Measurements from ENCODE around the gene TPM1.
"Not testable (repeated sequence)": the region's sequence is repeated elsewhere in the genome, so short reads cannot be mapped to it uniquely, and the experiment has no call there.

TPM1 gene

DNA sequence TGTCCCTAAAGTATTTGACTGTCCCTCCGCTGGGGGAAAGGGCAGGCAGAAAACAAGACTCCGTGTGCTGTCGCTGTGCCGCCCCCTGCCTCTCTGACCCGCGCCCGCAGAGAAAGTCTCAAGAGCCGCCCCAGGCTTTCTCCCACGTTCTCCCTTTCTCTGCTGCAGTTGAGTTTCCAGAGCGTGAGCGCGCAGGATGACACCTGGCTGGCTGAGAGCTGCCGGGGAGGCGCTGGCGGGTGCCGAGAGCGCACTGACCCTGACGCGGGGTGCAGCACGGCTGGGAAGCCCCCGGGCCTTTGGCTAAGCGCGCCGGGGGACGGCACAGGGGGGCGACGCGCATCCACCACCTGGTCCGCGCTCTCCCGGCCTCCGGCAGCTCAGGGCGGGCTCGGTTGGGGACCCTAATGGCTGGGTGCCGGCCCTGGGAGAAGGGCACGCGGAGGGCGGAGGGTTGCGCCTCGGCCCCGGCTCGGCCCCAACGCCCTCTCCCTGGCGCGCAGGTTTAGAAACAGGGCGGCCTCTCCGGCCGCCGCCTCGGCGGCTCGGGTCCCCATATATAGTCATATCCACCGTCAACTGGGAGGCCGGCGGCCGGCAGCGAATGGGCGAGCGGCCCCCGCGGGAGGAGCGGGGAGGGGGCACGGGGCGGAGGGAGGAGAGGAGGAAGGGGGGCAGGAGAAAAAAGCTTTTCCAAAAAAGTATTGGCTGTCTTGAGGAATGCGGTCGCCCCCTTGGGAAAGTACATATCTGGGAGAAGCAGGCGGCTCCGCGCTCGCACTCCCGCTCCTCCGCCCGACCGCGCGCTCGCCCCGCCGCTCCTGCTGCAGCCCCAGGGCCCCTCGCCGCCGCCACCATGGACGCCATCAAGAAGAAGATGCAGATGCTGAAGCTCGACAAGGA is at the start of gene TPM1:
TSS of gene TPM1 (plus strand) at position 774 of the 903 bp plus-strand sequence. CDS start at position 857, 83 bp downstream.
- peak; percentile 98 for DNase-seq (ENCODE audit: low read depth)

DNA sequence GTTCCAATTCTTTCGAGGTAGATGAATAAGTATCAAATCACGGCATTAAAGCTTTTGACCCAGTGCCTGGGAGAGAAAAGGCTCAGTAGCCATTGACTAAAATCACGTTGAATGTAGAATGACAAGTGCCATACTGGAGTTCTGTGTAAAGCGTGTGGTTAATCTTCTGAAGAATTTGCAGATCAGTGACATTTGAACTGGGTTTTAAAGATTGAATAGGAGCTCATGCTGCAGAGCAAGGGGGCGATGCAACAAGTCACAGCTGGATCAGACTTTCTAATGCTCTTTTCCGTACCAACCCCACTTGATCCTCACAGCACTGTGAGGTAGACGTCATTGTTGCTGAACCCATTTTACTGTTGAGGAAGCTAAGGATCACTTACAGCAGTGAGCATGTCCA is 49.5 kb upstream of the TPM1 start:
- DNase-seq (ENCODE audit: low read depth): no peak

DNA sequence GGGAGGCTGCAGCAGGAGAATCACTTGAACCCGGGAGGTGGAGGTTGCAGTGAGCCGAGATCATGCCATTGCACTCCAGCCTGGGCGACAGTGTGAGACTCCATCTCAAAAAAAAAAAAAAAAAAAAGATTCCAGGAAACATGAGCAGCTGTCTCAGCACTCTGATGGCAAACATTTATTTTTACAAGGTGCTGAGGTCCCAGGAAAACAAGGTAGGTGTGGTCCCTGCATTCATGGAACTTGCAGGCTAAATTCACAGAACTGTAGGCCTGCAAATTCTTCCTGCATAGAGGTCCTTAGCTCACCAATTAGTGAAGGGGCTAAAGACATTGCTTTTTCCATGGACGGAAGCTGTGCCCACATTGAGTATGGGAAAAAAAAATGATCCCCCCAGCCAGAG is 48.9 kb upstream of the TPM1 start:
- DNase-seq (ENCODE audit: low read depth): not testable (repeated sequence)

- no peak for DNase-seq (ENCODE audit: low read depth)
These were observed 48.1 kb upstream of the TPM1 start for GRCh38 chr15:62994439-62994838.

GRCh38 chr15:62994975-62995681 is 47.4 kb upstream of the TPM1 start:
- DNase-seq (ENCODE audit: low read depth): peak; percentile 74

DNA sequence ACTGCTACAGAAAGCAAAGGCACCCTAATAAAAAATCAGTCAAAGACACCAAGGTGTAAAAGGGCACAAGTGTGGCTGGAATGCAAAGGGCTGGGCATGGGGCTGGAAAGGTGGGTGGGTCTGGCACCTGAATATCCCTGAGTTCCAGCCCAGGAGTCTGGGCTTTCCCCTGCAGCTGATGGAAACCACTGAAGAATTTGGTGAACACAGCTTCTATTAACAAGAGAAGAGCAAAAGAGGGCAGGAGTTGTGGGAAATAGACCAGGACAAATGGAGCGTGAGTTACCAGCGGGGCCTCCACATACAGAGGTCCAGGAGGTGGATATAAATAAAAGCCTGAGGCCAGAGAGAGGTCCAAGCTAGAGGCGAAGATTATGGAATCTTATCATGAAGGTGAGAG is 45.1 kb upstream of the TPM1 start:
- no peak for DNase-seq (ENCODE audit: low read depth)

DNA sequence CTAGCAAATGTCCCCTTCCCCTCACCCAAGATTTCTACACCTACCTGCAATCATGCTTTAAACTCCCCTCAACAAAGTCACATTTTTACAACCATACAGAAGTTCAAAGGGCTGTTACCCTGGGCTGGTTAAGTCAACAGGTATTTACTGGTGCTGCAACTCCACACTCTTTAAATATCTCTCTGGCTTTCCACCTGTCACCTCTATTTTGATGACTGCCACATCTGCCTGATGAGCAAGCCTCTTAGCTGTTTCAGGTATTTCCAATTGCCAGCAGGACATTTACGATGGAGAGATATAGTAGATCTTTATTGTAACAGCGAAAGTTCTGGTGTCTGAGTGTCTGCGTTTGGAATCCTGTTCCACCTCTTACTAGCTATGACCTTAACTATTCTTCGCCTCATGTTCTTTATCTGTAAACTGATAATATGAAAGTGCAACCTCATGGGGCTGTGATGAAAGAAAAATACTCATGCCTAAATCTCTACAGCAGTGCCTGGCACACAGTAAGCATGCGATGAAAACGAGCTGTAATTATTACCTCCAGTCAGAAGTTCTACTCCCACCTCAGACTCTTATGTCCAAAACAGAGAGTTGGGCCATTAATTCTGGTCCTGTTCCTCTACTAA is 44.2 kb upstream of the TPM1 start:
- DNase-seq (ENCODE audit: low read depth): no peak

- DNase-seq (ENCODE audit: low read depth): no peak
These were observed 43.4 kb upstream of the TPM1 start for GRCh38 chr15:62999178-62999577.

GRCh38 chr15:62999923-63000561 is 42.5 kb upstream of the TPM1 start:
- DNase-seq (ENCODE audit: low read depth): no peak

DNA sequence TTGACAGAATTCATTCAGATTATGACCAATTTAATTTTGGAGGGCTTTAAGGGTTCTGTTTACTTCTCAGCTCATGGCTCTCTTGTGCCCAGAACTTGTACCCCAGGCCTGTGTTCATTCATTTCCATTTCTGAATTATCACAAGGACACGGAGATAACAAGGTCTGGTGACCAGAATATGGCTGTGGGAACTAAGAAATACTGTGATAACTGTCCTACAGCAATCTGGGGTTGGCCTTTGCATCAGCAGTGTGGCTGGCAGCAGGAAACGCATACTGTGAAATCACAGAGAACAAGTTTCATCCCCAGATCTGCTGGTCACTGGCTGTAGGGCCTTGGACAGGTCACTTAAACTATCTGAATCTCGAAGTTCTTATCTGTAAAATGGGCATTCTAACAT is 41.8 kb upstream of the TPM1 start:
- no peak for DNase-seq (ENCODE audit: low read depth)

DNA sequence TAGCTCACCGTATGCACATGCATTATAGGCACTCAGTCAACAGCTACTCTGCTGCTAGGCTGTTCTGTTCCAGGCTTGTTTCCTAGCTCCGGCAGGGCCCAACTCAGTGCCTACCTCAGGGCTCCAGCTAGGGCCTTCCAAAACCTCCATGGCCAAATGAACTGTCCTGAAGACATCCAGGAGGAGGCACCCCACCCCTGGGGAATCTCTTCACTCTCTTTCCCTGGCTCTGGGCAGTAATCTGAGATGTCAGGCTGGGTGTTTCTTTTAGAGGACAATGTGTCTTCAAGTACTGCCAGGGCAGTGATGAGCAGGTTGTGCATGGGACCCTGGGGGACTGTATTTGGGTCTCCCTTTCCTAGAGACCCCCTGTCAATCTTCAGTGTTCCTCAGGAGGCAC is 38.3 kb upstream of the TPM1 start:
- peak; percentile 53 for DNase-seq (ENCODE audit: low read depth)

- no peak for DNase-seq (ENCODE audit: low read depth)
These were observed 36.3 kb upstream of the TPM1 start for GRCh38 chr15:63006032-63006878.

- no peak for DNase-seq (ENCODE audit: low read depth)
These were observed 34.1 kb upstream of the TPM1 start for GRCh38 chr15:63008333-63009049.

- no peak for DNase-seq (ENCODE audit: low read depth)
These were observed 32.2 kb upstream of the TPM1 start for GRCh38 chr15:63010386-63010785.

DNA sequence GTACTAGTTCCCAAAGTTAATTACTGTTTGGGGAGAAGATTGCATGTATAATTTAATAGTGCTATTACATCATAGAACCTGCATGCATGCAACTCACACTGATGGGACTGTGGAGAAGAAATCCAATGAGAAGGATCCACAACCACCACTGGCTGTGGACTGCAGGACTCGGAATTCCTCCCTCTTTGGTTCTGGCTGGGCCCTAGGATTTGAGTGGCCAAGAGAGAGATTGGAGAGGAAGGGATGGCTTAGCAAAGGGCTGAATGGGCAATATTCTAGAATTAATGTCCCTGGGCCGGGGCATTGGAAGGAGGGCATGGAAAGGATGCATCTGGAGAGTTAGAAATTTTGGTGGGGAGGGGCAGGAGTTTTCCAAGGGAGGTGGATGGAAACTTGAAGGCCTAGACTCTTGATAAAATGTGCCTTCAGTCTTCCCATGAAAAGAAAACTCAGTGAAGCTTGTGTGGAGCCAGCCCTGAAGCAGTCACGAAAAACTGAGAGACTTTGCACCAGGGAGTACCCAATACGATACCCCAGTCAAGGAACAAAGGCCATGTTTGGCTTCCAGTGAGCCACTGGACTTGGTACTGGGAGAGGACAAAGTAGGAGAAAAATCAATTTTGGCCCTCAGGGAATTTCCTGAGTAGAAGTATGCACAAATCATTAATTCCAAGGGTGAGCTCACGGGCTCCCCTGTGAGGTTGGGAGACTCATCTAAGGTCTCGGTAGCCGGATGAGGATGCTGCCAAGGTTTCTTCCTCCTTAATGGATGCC is 31.4 kb upstream of the TPM1 start:
- no peak for DNase-seq (ENCODE audit: low read depth)

GRCh38 chr15:63012444-63012843 is 30.1 kb upstream of the TPM1 start:
- DNase-seq (ENCODE audit: low read depth): no peak

DNA sequence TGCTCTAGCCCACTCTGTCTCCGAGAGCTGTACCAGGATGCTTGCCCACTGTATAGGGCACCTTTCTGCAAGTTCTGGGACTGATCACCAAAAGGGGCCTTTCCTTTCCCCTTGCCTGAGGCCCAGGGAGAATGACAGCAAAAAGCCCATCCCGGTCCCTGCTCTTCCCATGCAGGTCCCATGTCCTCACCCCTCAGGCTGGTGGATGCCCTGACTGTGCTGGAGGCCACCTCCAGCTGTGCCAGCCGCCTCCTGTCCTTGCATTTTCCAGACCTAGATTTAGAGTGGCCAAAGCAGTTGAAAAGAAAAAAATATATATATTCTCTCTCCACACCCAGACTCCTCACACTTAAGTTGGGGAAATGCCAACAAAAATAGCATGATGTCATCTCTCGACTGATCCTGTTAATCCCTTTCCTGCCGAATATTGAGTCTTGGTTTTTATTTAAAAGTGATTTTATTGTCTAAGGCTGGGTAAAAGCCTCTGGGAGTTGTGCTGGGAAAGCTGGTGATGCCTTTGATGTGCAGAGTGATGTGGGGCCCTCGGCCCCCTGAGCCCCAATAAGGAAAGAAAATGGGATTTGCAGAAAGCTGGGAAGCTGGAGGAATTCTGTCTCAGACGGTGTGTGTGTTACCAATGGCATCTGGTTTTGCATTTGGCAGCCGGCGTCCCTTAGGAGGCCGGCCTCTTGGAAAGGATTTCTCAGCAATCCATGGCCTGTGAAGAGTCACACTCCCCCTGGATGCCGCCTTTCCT is 29.3 kb upstream of the TPM1 start:
- DNase-seq (ENCODE audit: low read depth): peak; percentile 85

DNA sequence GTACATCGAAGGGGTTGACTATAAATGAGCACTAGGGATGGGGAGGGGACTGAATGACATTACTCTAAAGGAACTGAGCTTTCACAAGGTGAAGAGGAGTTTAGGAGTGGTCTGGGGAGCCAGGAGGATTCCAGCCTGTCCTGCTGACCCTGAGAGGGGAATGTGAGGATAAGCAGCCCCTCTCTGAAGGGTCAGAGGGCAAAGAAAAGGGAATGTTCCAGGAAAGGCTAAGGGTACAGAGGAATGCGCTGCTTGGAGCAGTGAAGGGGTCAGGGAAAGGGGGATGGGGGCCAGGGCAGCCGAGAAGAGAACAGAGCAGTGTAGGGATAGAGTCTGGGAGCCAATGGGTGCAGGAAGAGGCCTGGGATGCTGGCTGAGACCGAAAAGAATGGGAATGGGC is 28.0 kb upstream of the TPM1 start:
- no peak for DNase-seq (ENCODE audit: low read depth)

DNA sequence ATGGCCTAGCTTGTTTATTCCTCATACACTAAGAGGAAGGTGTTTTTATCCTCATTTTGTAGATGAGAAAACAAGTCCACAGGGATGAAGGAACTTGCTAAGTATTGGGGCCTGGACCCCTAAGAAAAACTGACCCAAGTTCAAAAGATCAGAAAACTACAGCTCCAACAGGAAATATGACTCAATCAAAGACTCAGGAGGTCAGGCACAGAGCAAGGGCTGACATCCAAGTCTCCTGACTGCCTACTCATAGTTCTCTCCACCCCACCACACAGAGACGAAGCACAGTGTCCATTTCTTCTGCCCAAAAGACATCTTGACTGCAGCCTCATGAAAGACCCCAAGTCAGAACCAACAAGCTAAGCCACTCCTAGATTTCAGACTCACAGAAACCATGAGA is 26.9 kb upstream of the TPM1 start:
- peak; percentile 84 for DNase-seq (ENCODE audit: low read depth)

Measured in EH (cell line).